GM21515 (cell line): ENCODE results near the gene CDKAL1.
"Not testable (repeated sequence)": the region's sequence is repeated elsewhere in the genome, so short reads cannot be mapped to it uniquely, and the experiment has no call there.

Experiments
- ATAC-seq: cut with Tn5 transposase; IDR thresholded peaks from one replicate; pipeline ENCODE4 v1.9.1; 2021; ENCODE audit not compliant: unreplicated experiment

Gene CDKAL1

DNA sequence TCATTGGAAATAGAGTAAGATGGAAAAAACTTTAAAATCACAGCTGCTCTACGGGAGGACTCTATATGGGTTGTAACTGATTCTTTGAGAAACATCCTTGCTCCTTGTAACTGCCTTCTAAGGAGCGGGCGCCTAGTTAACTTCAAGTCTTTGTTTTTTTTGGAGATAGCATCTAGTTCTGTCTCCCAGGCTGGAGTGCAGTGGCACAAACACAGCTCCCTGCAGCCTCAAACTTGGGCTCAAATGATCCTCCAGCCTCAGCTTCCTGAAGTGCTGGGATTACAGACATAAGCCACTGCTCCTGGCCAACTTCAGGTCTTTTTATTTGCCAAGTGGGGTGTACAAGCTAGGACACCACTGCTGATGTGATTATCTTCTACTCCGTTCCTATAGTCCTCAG lies 552.9 kb downstream of the CDKAL1 start:
- no peak for ATAC-seq

DNA sequence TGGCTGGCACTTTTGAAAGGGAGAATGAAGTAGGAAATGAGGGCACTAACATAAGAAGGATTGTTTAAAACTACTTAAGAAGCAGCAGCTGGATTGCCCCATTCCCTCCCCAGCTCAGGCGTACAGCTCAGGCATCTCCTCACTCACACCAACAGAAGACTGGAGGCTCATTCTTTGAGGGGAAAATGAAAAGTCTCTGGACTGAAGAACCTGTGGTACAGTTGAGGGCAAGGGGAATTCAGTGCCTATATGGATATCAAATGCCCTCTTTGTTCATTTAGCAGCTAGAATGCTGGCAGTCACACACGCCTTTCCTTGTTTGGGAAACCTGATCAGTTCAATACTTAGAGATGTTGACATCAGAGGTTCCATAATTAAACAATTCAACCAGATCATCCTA lies 557.2 kb downstream of the CDKAL1 start:
- no peak for ATAC-seq

DNA sequence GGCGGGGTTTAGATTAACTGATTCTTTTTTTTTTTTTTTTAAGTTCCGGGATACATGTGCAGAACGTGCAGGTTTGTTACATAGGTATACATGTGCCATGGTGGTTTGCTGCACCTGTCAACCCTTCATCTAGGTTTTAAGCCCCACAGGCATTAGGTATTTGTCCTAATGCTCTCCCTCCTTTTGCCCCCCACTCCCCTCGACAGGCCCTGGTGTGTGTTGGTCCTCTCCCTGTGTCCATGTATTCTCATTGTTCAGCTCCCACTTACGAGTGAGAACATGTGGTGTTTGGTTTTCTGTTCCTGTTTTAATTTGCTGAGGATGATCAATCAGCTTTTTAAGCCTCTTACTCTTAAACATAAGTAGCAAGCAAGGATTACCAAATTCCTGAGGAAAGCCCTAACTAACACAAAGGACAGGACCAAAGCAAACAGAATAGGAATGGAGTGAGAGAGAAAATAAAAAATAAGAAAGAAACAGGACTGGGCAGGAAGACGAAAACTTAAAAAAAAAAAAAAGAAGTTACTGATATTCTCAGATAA lies 558.0 kb downstream of the CDKAL1 start:
- not testable (repeated sequence) for ATAC-seq

GRCh38 chr6:21095462-21095861 lies 561.2 kb downstream of the CDKAL1 start:
- ATAC-seq = no peak

DNA sequence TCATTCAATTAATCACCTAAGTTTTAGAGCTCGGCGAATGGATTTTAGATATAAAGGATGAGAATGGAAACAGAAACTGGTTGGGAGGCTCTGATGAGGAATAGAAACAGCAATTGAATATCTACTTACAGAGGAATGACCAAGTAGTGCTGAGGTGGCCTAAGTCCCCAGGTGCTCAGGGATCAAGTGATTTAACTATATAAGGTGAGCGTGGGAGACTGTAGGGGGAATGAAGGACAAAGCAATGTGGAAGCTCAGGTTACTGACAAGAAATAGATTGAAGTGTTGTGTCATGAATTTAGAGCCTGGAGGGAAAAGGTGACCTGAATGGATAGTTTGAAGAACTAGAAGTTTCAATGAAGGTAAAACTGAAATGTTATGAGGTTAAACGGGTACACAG lies 563.9 kb downstream of the CDKAL1 start:
- ATAC-seq = no peak

DNA sequence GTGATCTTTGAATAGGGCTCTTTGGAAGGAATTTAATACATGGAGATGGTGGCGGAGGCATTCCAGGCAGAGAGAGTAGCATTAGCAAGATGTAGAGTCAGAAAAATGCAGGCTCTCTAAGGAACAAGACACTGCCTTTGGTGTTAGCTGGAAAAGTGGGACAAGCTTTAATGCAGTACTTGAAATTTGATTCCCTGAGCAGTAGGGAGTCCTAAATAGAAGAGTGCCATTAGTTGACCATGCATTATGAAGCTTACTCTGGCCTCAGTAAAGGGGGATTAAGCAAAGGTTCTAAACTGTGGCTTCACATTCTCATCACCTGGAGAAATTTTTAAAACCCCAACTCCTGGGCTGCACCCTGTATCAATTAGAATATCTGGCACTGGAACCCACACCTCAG lies 564.5 kb downstream of the CDKAL1 start:
- no peak for ATAC-seq

GRCh38 chr6:21099338-21100314 lies 565.4 kb downstream of the CDKAL1 start:
- ATAC-seq = no peak

GRCh38 chr6:21100991-21101390 lies 566.7 kb downstream of the CDKAL1 start:
- ATAC-seq = no peak

GRCh38 chr6:21101694-21102093 lies 567.4 kb downstream of the CDKAL1 start:
- no peak for ATAC-seq

GRCh38 chr6:21102201-21102600 lies 567.9 kb downstream of the CDKAL1 start:
- no peak for ATAC-seq

DNA sequence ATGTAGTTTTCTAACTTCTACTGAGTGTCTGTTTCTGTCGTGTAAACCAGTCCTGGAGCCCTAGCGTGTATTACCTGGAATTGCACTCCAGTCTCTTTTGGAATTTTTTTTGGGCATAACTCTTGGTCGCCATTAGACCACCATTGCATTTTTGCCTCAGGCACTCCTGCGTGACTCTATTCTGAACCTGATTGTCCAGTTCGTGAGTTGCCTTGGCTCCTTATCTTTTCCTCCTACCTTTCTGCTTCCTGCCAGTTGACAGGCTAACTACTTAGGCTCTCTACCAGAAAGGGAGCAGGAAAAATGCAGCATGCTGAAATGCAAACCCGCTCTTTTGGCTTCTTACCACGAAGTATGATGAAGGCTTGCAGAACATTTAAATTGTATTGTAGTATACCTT lies 568.4 kb downstream of the CDKAL1 start:
- no peak for ATAC-seq

- no peak for ATAC-seq
These were observed 569.5 kb downstream of the CDKAL1 start for GRCh38 chr6:21103626-21104224.

GRCh38 chr6:21104288-21104687 lies 570.0 kb downstream of the CDKAL1 start:
- no peak for ATAC-seq

DNA sequence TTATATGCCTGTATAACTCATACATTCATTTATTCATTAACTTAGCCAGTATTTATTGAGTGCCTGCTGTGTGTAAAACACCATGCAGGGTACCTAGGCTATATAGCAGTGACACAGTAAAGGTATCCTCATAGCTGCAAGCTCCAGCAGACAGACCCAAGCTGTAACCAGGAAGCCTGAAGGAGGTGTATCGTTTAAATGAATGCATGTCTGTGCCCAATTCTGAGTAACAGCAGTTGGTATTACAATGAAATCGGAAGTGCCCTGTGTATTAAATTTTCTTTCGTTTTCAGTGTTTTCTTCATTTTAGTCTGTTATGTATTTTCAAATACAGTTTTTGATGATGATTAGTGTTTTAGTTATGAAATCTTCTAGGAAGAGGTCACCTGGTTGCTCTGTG lies 573.5 kb downstream of the CDKAL1 start:
- ATAC-seq = no peak

GRCh38 chr6:21109391-21110178 lies 575.3 kb downstream of the CDKAL1 start:
- ATAC-seq = no peak

GRCh38 chr6:21110684-21111083 lies 576.4 kb downstream of the CDKAL1 start:
- ATAC-seq = no peak

DNA sequence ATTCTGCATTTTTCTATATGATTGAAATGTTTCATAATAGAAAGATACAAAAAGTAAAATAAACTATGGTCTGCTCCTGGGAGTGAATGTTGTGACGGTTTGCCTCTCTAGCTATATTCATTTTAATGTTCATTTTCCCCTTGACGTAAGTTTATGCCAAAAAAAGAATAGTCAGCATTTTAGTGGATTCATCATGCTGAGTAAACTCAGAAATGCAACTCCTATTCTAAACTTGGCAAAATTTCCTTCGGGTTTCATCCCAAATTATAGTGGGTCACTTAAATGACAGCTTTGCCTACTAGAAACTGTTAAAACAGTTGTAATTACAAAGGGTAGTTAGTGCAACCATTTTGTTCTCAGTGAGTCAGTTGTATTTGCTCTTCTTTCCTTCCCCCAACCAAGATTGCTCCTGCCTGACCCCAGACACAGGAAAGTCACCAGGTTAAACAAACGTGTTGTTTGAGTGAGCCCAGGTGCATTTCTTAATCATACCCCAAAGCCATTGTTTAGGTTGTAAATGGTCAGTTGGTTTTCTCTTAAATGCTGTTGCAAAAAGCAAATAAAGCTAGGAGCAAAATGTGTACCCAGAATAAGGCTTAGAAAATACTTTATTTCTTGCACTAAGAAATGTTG lies 577.0 kb downstream of the CDKAL1 start:
- ATAC-seq = no peak

- ATAC-seq = no peak
These were observed 580.9 kb downstream of the CDKAL1 start for GRCh38 chr6:21115111-21115510.

GRCh38 chr6:21116736-21117135 lies 582.5 kb downstream of the CDKAL1 start:
- ATAC-seq = no peak

DNA sequence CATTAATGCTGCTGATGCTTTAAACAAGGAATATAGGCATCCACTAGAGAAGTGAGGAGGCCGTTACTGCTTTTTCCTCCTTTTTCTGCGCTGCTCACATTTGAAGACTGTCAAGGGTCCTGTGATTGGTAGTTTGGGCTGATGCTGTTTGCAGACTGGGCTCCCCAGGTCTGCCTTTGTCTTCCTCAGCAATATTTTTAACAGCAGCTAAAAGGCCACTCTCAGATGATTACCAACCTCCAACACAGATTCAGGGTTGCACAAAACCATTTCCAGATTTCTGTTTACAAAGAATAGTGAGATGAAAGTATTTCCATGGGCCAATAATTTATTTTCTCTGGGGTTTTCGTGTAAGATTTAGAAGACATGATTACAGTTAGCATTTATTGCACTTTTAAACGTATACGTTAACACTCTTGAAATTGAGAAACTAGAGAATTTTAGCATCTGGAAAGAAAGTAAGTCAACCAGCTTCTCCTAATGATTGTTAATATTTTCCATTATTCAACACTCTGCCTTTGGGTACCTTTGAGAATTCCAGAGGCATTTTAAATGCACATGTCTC lies 584.0 kb downstream of the CDKAL1 start:
- no peak for ATAC-seq
